GM12875 (cell line): ENCODE results near the gene PAGE1.

ENCODE experiments used
- H3K4me3 ChIP-seq: one replicate; pipeline ENCODE4 v1.5.1; 2011; ENCODE audit warnings: low read depth, low read length, control low read depth
- TF ChIP-seq, protein P1 (sequence below): IDR thresholded peaks from 2 replicates; pipeline ENCODE4 v1.5.1; 2011; ENCODE audit warnings: low read depth, mild to moderate bottlenecking, control low read depth, inconsistent platforms, low read length, moderate library complexity, borderline replicate concordance; ENCODE audit not compliant: insufficient read depth

The PAGE1 gene

DNA sequence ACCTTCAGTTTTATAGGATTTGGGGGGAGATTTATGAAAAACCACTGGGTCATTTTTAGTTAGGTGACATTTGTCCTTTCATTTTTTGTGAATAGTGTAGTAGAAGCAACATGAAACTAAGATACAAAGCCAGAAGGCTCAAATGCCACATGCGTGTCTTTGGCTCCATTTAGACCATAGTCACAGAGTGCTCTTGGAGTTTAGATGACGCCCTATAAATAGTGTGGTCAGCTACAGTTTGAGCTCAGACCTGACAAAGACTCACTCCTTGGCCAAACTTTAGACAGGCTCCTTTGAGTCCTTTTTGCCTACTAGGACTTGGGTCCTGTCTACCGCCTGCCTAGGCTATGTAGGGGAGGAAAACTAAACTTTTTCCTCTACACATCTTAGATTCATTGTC, 16.8 kb upstream of the PAGE1 start:
- TF ChIP-seq, protein P1, sequence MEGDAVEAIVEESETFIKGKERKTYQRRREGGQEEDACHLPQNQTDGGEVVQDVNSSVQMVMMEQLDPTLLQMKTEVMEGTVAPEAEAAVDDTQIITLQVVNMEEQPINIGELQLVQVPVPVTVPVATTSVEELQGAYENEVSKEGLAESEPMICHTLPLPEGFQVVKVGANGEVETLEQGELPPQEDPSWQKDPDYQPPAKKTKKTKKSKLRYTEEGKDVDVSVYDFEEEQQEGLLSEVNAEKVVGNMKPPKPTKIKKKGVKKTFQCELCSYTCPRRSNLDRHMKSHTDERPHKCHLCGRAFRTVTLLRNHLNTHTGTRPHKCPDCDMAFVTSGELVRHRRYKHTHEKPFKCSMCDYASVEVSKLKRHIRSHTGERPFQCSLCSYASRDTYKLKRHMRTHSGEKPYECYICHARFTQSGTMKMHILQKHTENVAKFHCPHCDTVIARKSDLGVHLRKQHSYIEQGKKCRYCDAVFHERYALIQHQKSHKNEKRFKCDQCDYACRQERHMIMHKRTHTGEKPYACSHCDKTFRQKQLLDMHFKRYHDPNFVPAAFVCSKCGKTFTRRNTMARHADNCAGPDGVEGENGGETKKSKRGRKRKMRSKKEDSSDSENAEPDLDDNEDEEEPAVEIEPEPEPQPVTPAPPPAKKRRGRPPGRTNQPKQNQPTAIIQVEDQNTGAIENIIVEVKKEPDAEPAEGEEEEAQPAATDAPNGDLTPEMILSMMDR: no peak
- no peak overlapping the region for H3K4me3 ChIP-seq

DNA sequence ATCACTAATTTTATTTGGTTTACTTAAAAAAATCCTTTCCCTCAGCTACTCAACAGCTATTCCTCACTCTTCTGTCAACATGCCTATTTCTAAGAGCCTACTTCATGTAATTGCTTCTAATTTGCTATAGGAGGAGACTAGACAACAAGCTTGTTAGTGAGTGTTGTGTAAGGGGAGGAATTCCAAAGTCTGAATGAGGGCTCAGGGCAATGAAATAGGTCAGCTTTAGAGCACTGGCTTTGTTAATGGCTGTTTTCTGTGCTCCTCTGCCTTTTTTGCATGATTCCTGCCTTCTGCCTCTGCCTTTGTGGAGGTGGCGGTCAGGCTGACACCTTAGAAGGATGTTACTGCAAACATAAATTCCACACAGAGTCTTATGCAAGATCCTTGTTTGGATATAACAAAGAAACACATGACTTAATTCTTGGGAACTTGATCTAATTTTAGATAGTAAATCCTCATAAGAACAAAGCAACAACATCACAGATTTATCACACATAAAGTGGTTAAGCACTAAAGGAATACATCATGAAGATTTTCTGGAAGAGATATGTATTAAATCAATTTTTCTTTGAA, 15.0 kb upstream of the PAGE1 start:
- TF ChIP-seq, protein P1: no peak
- H3K4me3 ChIP-seq: no peak overlapping the region

DNA sequence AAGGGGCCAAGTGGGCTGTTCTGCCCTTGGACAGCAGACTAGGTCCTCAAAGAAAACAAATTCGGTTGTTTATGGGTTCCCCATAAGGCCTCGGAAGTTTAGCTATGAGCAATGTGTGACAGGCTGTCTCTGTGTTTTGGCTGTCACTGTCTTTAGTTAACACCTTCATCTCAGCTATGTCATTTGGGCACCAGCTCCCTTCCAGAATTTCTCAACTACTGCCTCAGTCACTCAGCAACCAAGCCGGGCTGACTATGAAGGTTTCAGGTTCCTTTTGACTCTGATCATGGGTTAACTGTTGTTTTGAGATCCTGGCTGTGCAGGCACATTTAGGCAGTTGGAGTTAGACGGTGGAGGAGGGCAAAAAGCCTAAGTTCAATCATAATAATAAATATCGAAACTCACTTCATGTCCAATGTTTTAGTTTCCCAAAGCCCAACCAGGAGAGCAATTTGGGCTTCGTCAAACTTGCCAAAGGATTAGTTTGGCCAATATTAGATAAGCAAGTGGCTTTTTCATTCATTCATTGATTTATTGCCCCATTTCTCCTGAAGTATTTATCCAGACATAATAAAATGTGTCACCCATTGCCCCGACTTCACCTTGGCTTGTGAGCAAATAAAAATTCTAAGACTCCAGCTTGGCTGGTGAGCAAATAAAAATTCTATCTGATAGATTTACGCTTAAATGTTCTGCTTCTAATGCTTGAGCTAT, 9.1 kb upstream of the PAGE1 start:
- H3K4me3 ChIP-seq: no peak overlapping the region
- TF ChIP-seq, protein P1: no peak

DNA sequence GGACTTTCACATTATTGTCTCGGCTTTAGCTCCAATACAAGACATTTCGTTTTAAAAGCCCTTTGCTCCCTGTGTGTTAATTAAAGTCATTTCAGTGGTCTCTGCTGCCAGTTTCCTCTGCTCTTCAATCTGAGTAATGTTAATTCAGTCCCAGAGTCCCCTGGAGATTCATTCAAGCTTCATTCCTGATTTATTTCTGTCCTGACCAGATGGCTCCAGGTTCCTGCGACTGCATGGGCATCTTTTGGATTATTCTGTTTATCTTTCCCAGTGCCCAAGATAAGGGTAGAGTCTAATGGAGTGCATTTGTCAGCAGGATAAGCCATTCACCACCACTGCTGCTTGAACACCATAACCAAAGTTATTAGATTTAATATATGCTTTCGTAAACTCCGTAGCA, 6.1 kb upstream of the PAGE1 start:
- no peak overlapping the region for H3K4me3 ChIP-seq
- TF ChIP-seq, protein P1: no peak

DNA sequence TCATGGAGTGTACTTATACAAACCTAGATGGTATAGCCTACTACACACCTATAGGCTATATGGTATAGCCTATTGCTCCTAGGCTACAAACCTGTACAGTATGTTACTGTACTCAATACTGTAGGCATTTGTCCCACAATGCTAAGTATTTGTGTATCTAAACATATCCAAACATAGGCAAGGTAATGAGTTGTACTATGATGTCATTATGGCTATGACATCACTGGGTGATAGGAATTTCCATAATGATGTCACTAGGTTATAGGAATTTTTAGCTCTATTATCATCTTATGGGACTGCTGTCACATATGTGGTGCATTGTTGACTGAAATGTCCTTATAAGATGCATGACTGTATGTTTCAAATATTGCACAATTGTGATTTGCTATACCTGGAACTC, 5.5 kb upstream of the PAGE1 start:
- H3K4me3 ChIP-seq: no peak overlapping the region
- TF ChIP-seq, protein P1: no peak

DNA sequence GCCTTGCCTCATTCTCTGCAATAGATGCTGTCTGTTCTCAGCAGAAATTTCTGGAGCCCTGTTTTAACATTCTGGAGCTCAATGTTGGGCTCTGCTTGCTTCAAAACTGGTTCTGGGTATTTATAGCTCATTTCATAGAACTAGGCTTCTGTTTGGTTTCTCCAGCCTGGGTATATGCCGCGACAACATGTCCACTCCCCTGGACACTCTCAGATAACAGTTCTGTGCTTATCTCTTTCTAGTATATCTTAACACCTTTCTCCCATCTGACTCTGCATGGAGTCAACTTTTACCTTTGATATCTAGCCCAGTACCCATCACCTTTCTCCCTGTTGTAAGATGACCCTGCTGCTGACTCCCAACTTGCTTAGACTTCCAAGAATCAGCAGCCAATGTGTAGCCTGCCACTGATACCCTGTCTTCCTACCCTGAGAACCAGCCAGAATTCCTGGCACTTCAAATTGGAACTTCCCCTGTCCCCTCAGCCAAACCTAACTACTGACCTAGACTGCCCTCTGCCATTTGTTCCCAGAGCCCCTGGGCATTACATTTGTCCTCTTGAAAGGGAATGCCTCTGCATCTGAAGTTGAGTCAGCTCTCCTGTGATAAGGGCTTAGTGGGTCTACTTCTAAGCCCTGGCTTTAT, 20.6 kb downstream of the PAGE1 start:
- no peak overlapping the region for H3K4me3 ChIP-seq
- TF ChIP-seq, protein P1: no peak

DNA sequence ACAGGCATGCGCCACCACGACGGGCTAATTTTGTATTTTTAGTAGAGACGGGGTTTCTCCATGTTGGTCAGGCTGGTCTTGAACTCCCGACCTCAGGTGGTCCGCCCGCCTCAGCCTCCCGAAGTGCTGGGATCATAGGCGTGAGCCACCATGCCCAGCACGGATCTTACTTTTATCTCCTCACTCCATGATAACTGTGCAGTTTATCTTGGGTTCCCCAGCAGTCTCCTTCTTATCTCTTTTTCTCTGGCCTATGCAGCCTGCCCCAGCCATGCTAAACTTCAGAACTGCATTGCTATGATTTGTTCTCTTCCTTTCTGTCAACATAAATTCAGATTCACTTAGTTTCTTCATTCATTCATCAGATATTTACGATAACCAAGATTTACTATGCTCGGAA, 22.4 kb downstream of the PAGE1 start:
- TF ChIP-seq, protein P1: no peak
- no peak overlapping the region for H3K4me3 ChIP-seq
